SK-N-SH (cell line): ENCODE measurements around the gene CLDN19. TPM values are rescaled to one million over a fixed set of nuclear protein-coding genes. Genes with fewer than 3 reads are reported as not detected.

Experiments
- CTCF ChIA-PET: fragments of 300-600, 350-600 bp; formaldehyde crosslinking; extraction: SDS; loops from one replicate; lab custom pipeline; 2021; lab: Yijun Ruan, JAX
- POLR2A ChIA-PET: fragments of 350-600 bp; sonication (Branson Sonifier 250); formaldehyde crosslinking; extraction: SDS; loops from one replicate; lab custom pipeline; 2020; ENCODE audit warnings: antibody characterized with exemption, inconsistent platforms; lab: Yijun Ruan, JAX
- DNase-seq: peaks from one replicate; pipeline ENCODE4 v3.0.0; 2012
- H2AFZ ChIP-seq: fragments of 200-600 bp; sonication (generic); 2 replicates; pipeline ENCODE4 v1.8.1; 2016; ENCODE audit warnings: antibody characterized with exemption, mild to moderate bottlenecking, low read depth
- H3F3A ChIP-seq: fragments of 200-600 bp; sonication (generic); replicated peaks from 2 replicates; pipeline ENCODE3; 2016; ENCODE audit warnings: antibody characterized with exemption, mild to moderate bottlenecking; ENCODE audit not compliant: insufficient read depth
- H3K27ac ChIP-seq, 2 experiments: fragments of 200-500 bp in 1 of 2; fragments of 200-600 bp in 1 of 2; sonication (Bioruptor generic) in 1 of 2; sonication (generic), shearing (Covaris generic) in 1 of 2; 2 replicates each; pipeline versions ENCODE4 v1.5.1 to v1.6.1; 2014 to 2016; ENCODE audit warnings: low read depth in 2 of 2, inconsistent platforms in 1 of 2, low read length in 1 of 2, mild to moderate bottlenecking in 1 of 2, mixed read lengths in 1 of 2
- H3K27me3 ChIP-seq: fragments of 200-600 bp; sonication (generic), shearing (Covaris generic); 2 replicates; pipeline ENCODE4 v1.6.1; 2016; ENCODE audit warnings: mixed run types; ENCODE audit not compliant: insufficient read depth
- H3K36me3 ChIP-seq, 2 experiments: fragments of 200-500 bp in 1 of 2; fragments of 200-600 bp in 1 of 2; sonication (Bioruptor generic) in 1 of 2; sonication (generic) in 1 of 2; replicated peaks in 1 of 2; 2 replicates each; pipeline versions ENCODE3 to v1.5.1; 2014 to 2016; ENCODE audit warnings: low read length in 1 of 2, mild to moderate bottlenecking in 1 of 2; ENCODE audit not compliant: insufficient read depth in 2 of 2, control insufficient read depth in 1 of 2
- H3K4me1 ChIP-seq, 2 experiments: fragments of 200-500 bp in 1 of 2; fragments of 200-600 bp in 1 of 2; sonication (Bioruptor generic) in 1 of 2; sonication (generic), shearing (Covaris generic) in 1 of 2; 2 replicates each; pipeline versions ENCODE4 v1.5.1 to v1.6.1; 2014 to 2016; ENCODE audit warnings: low read depth in 1 of 2, low read length in 1 of 2, mixed run types in 1 of 2; ENCODE audit not compliant: insufficient read depth in 2 of 2, control insufficient read depth in 1 of 2
- H3K4me2 ChIP-seq: fragments of 200-600 bp; sonication (generic), shearing (Covaris generic); 2 replicates; pipeline ENCODE4 v1.6.1; 2017; ENCODE audit warnings: mixed run types
- H3K4me3 ChIP-seq, 2 experiments: fragments of 200-500 bp in 1 of 2; fragments of 200-600 bp in 1 of 2; sonication (Bioruptor generic) in 1 of 2; sonication (generic), shearing (Covaris generic) in 1 of 2; 2 replicates each; pipeline versions ENCODE4 v1.5.1 to v1.8.1; 2014 to 2016; ENCODE audit warnings: low read depth in 2 of 2, inconsistent platforms in 1 of 2, low read length in 1 of 2, mild to moderate bottlenecking in 1 of 2, mixed read lengths in 1 of 2, moderate library complexity in 1 of 2
- H3K79me2 ChIP-seq: fragments of 200-600 bp; sonication (generic); 2 replicates; pipeline ENCODE4 v1.8.1; 2017; ENCODE audit warnings: mild to moderate bottlenecking; ENCODE audit not compliant: insufficient read depth
- H3K9ac ChIP-seq: fragments of 200-600 bp; sonication (generic); 2 replicates; pipeline ENCODE4 v1.6.1; 2017; ENCODE audit warnings: mixed run types
- H3K9me2 ChIP-seq: fragments of 200-600 bp; sonication (generic); 2 replicates; pipeline ENCODE4 v1.6.1; 2017; ENCODE audit warnings: mixed run types
- H3K9me3 ChIP-seq: fragments of 200-600 bp; sonication (generic); 2 replicates; pipeline ENCODE4 v1.6.1; 2017; ENCODE audit warnings: mixed run types, mild to moderate bottlenecking, moderate library complexity
- H4K20me1 ChIP-seq: fragments of 200-600 bp; sonication (generic); 2 replicates; pipeline ENCODE4 v1.6.1; 2017; ENCODE audit warnings: mild to moderate bottlenecking, mixed run types; ENCODE audit not compliant: insufficient read depth
- CHD2 ChIP-seq: fragments of 150-350 bp; IDR thresholded peaks from 2 replicates; pipeline ENCODE4 v1.6.1; 2018; ENCODE audit warnings: low read length; ENCODE audit not compliant: partially characterized antibody
- EP300 ChIP-seq, 2 experiments: IDR thresholded peaks; 2 replicates each; pipeline versions ENCODE4 v1.4.0 to v1.6.1; 2012; ENCODE audit warnings: borderline replicate concordance in 1 of 2, low read depth in 1 of 2, low read length in 1 of 2
- EZH2phosphoT487 ChIP-seq: fragments of 200-600 bp; sonication (generic); IDR thresholded peaks from 2 replicates; pipeline ENCODE4 v1.6.1; 2017; ENCODE audit warnings: low read depth, mixed run types, mild to moderate bottlenecking, antibody characterized with exemption, moderate library complexity, borderline replicate concordance
- FOSL2 ChIP-seq: IDR thresholded peaks from 2 replicates; pipeline ENCODE4 v1.4.0; 2012; ENCODE audit warnings: low read depth, mild to moderate bottlenecking, moderate library complexity, borderline replicate concordance
- FOXJ3 ChIP-seq: sonication (generic); formaldehyde crosslinking; IDR thresholded peaks from 2 replicates; pipeline ENCODE4 v1.5.1; 2020; ENCODE audit warnings: mild to moderate bottlenecking, missing genetic modification reagents
- FOXM1 ChIP-seq: IDR thresholded peaks from 2 replicates; pipeline ENCODE4 v1.4.0; 2012; ENCODE audit warnings: low read depth, mild to moderate bottlenecking
- GABPA ChIP-seq: IDR thresholded peaks from 2 replicates; pipeline ENCODE4 v1.4.0; 2012; ENCODE audit warnings: low read depth, mild to moderate bottlenecking
- GATA2 ChIP-seq: sonication (generic); formaldehyde crosslinking; IDR thresholded peaks from 2 replicates; pipeline ENCODE4 v1.5.0; 2020; ENCODE audit warnings: mild to moderate bottlenecking, missing genetic modification reagents
- IRF3 ChIP-seq: fragments of 150-350 bp; IDR thresholded peaks from 2 replicates; pipeline ENCODE4 v1.6.1; 2016; ENCODE audit warnings: mild to moderate bottlenecking, low read depth, low read length
- MXI1 ChIP-seq: IDR thresholded peaks from 2 replicates; pipeline ENCODE4 v1.6.1; 2012; ENCODE audit warnings: mild to moderate bottlenecking, low read depth, low read length, improper control_type of control experiment
- NFIC ChIP-seq: IDR thresholded peaks from 2 replicates; pipeline ENCODE4 v1.4.0; 2012; ENCODE audit warnings: borderline replicate concordance
- NRF1 ChIP-seq: IDR thresholded peaks from 2 replicates; pipeline ENCODE4 v1.6.1; 2012; ENCODE audit warnings: low read depth, mild to moderate bottlenecking, low read length
- POLR2AphosphoS5 ChIP-seq: IDR thresholded peaks from 2 replicates; pipeline ENCODE4 v1.6.1; 2012; ENCODE audit warnings: low read depth, low read length
- RCOR1 ChIP-seq: fragments of 150-350 bp; IDR thresholded peaks from 2 replicates; pipeline ENCODE4 v1.6.1; 2017; ENCODE audit warnings: antibody characterized with exemption, low read length
- SIN3A ChIP-seq: IDR thresholded peaks from 2 replicates; pipeline ENCODE4 v1.6.1; 2012; ENCODE audit warnings: low read depth, mild to moderate bottlenecking, low read length, moderate library complexity, borderline replicate concordance
- SMC3 ChIP-seq: IDR thresholded peaks from 2 replicates; pipeline ENCODE4 v1.6.1; 2012; ENCODE audit warnings: low read depth, low read length, improper control_type of control experiment
- TAF1 ChIP-seq: IDR thresholded peaks from 2 replicates; pipeline ENCODE4 v1.6.1; 2012; ENCODE audit warnings: low read depth, mild to moderate bottlenecking, low read length, moderate library complexity, borderline replicate concordance
- TCF12 ChIP-seq: IDR thresholded peaks from 2 replicates; pipeline ENCODE4 v1.4.0; 2012
- TEAD4 ChIP-seq: IDR thresholded peaks from 2 replicates; pipeline ENCODE4 v1.4.0; 2012; ENCODE audit warnings: mild to moderate bottlenecking, borderline replicate concordance; ENCODE audit not compliant: insufficient read depth
- USF1 ChIP-seq: IDR thresholded peaks from 2 replicates; pipeline ENCODE4 v1.4.0; 2012; ENCODE audit warnings: low read depth, borderline replicate concordance
- ZBTB33 ChIP-seq: IDR thresholded peaks from 2 replicates; pipeline ENCODE4 v1.4.0; 2012; ENCODE audit warnings: low read depth, borderline replicate concordance
- WGBS: methylation state at CpG from one replicate; pipeline ENCODE4 v1.1.6; 2017; ENCODE audit warnings: low lambda C conversion rate; 5-methylcytosine and 5-hydroxymethylcytosine counted together
- polyA plus RNA-seq, 3 experiments: library from polyadenylated mRNA; depleted of rRNA; stranded (reverse); fragments of >200 nt; gene quantifications; 2 replicates each; pipeline ENCODE4 v1.2.3, GENCODE V29; 2012
- TF ChIP-seq, protein P1 (sequence below): fragments of 200-600 bp; sonication (generic); IDR thresholded peaks from 2 replicates; pipeline ENCODE4 v1.6.1; 2017; ENCODE audit warnings: antibody characterized with exemption, mild to moderate bottlenecking, moderate library complexity
- TF ChIP-seq, protein P2 (sequence below): IDR thresholded peaks from 2 replicates; pipeline ENCODE4 v1.4.0; 2012; ENCODE audit warnings: low read depth
- TF ChIP-seq, protein P3 (sequence below): IDR thresholded peaks from 2 replicates; pipeline ENCODE4; 2012

CLDN19 gene
- polyA plus RNA-seq, 1 of the 3 experiments (the other 2 are of a cell fraction), result not detected

DNA sequence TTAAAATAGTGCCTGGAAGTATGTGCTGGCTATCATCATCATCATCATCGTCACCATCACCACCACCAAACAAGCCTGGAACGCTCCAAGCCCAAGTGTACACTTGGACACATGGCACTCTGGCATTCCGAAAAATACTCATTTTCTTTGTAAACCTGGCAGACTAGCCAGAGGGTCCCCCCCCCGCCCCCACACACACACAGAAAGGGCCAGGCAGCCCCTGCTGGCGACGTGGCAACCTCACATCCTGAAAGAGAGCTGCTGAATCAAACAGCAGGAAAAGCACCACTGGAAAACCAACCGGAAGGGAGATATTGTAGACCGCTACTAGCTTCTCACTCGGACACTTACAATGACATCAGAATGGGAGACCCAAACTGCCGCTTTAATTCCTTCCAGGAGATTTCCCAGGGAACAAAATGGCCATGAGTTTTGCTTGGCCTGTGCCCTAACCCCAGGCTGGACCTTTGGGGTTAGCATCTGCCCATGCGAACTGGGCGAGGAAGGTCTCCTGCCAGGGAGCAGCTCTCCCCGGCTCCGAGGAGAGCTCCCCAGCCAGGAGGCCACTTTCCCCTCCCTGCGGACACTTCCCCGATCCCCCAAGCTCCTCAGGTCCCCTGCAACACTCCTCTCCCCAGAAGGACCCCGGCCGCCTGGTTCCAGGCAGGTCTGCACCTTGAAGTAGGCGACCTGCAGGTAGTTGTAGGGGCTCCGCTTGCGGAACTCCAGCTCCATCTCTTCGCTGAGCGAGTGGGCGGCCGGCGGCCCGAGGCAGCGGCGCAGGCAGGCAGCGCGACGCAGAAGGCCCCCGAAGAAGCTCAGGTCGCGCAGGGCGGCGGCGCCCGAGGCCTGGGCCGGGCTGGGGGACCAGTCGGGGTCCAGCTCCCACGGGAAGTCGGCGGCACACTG, 26.1 kb upstream of the CLDN19 start:
- Histone ChIP-seq H3K36me3 (peaks cover 12 to 19% of the 10 kb centered on the region in 2 experiments), H3F3A (peaks cover 14% of the 10 kb centered on the region), H3K79me2 (peaks cover 89% of the 10 kb centered on the region), H4K20me1 (peaks cover 15% of the 10 kb centered on the region), H3K4me3 (peak overlapping the region; percentile 77 to 91), H3K9me2 (no peaks in the 10 kb centered on the region), H3K27me3 (no peaks in the 10 kb centered on the region), H3K4me1 (peaks cover 4 to 12% of the 10 kb centered on the region in 2 experiments; a peak in 2 of 4 replicates), H3K27ac (peak overlapping the region; percentile 73 to 84), H2AFZ (peak overlapping the region; percentile 68; the same call in 1 of the 2 replicates), H3K4me2 (peak overlapping the region; percentile 87), H3K9ac (peak overlapping the region; percentile 88), H3K9me3 (no peaks in the 10 kb centered on the region)
- WGBS, result 0% methylated on average over 24 of the region's 44 CpGs
- peak; percentile 79 for DNase-seq
- POLR2A ChIA-PET, result interaction anchor here (0.6 to 2.0 kb wide), 7 partner anchors 18 to 346 kb away, joined by 3 to 11 read pairs (median 4); partner anchors contain the start of genes TMEM269, YBX1 and ZNF691
- CTCF ChIA-PET, result interaction anchor here (0.6 to 10.1 kb wide), 25 partner anchors 9 to 591 kb away, joined by 3 to 75 read pairs (median 3); partner anchors contain the start of genes YBX1 and ZNF691
- TF ChIP-seq FOXJ3 (CRISPR knock-in tag) (no peak), POLR2AphosphoS5 (no peak), FOSL2 (no peak), NFIC (no peak), GABPA (0 out of 2 replicates have a peak, but pooled peaks have one; percentile 18), TCF12 (no peak), TAF1 (no peak), NRF1 (no peak), FOXM1 (no peak), MXI1 (peak; percentile 83), EZH2phosphoT487 (no peak), IRF3 (no peak), RCOR1 (no peak), CHD2 (no peak), USF1 (no peak), TEAD4 (no peak), EP300 (IDR thresholded peaks at IDR 0.05; ENCODE audit: borderline replicate concordance in 1 of 2, low read depth in 1 of 2, low read length in 1 of 2) (no peak), GATA2 (CRISPR knock-in tag) (no peak), SMC3 (peak; percentile 37; the same call in 1 of the 2 replicates), ZBTB33 (no peak), SIN3A (0 out of 2 replicates have a peak, but pooled peaks have one; percentile 86)
- TF ChIP-seq, protein P1, sequence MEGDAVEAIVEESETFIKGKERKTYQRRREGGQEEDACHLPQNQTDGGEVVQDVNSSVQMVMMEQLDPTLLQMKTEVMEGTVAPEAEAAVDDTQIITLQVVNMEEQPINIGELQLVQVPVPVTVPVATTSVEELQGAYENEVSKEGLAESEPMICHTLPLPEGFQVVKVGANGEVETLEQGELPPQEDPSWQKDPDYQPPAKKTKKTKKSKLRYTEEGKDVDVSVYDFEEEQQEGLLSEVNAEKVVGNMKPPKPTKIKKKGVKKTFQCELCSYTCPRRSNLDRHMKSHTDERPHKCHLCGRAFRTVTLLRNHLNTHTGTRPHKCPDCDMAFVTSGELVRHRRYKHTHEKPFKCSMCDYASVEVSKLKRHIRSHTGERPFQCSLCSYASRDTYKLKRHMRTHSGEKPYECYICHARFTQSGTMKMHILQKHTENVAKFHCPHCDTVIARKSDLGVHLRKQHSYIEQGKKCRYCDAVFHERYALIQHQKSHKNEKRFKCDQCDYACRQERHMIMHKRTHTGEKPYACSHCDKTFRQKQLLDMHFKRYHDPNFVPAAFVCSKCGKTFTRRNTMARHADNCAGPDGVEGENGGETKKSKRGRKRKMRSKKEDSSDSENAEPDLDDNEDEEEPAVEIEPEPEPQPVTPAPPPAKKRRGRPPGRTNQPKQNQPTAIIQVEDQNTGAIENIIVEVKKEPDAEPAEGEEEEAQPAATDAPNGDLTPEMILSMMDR, result peak; percentile 69
- TF ChIP-seq, protein P2, sequence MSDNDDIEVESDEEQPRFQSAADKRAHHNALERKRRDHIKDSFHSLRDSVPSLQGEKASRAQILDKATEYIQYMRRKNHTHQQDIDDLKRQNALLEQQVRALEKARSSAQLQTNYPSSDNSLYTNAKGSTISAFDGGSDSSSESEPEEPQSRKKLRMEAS, result peak; percentile 55; the same call in 1 of the 2 replicates
- TF ChIP-seq, protein P3, sequence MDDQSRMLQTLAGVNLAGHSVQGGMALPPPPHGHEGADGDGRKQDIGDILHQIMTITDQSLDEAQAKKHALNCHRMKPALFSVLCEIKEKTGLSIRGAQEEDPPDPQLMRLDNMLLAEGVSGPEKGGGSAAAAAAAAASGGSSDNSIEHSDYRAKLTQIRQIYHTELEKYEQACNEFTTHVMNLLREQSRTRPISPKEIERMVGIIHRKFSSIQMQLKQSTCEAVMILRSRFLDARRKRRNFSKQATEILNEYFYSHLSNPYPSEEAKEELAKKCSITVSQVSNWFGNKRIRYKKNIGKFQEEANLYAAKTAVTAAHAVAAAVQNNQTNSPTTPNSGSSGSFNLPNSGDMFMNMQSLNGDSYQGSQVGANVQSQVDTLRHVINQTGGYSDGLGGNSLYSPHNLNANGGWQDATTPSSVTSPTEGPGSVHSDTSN, result no peak
